Esophagus muscularis mucosa (tissue), 4 donors: ENCODE data around the gene ZKSCAN8.

ENCODE experiments used
- EP300 ChIP-seq: sonication (generic); formaldehyde crosslinking; IDR thresholded peaks from one replicate; pipeline ENCODE4 v1.6.1; 2017; ENCODE audit warnings: antibody characterized with exemption
- POLR2AphosphoS5 ChIP-seq, 2 donors: sonication (generic); formaldehyde crosslinking; IDR thresholded peaks; one replicate each; pipeline ENCODE4 v1.6.1; 2017; ENCODE audit warnings: antibody characterized with exemption in 2 of 2
- TF ChIP-seq, protein P1 (sequence below), 3 experiments: fragments of 200-600 bp in 2 of 3; fragments of 450-650 bp in 1 of 3; sonication (generic) in 2 of 3; IDR thresholded peaks; one replicate each; pipeline ENCODE4 v1.5.1; 2017 to 2019; ENCODE audit warnings: antibody characterized with exemption in 3 of 3, mild to moderate bottlenecking in 2 of 3, moderate library complexity in 1 of 3

GRCh38 chr6:28165563-28165962 is 23.9 kb downstream of the ZKSCAN8 start:
- TF ChIP-seq, protein P1, sequence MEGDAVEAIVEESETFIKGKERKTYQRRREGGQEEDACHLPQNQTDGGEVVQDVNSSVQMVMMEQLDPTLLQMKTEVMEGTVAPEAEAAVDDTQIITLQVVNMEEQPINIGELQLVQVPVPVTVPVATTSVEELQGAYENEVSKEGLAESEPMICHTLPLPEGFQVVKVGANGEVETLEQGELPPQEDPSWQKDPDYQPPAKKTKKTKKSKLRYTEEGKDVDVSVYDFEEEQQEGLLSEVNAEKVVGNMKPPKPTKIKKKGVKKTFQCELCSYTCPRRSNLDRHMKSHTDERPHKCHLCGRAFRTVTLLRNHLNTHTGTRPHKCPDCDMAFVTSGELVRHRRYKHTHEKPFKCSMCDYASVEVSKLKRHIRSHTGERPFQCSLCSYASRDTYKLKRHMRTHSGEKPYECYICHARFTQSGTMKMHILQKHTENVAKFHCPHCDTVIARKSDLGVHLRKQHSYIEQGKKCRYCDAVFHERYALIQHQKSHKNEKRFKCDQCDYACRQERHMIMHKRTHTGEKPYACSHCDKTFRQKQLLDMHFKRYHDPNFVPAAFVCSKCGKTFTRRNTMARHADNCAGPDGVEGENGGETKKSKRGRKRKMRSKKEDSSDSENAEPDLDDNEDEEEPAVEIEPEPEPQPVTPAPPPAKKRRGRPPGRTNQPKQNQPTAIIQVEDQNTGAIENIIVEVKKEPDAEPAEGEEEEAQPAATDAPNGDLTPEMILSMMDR (IDR thresholded peaks at IDR 0.05): no peak
- TF ChIP-seq POLR2AphosphoS5 (IDR thresholded peaks at IDR 0.05): no peak
- no peak for TF ChIP-seq EP300
